Colonic mucosa (tissue), 4 donors: ENCODE data around the gene UPK1B. TPM values are rescaled to one million over a fixed set of nuclear protein-coding genes. Genes with fewer than 3 reads are reported as not detected.
A peak's percentile ranks its signal among the peaks of the same experiment; 100 is the strongest.

ENCODE experiments used
- DNase-seq: peaks from one replicate; pipeline ENCODE4 v3.0.0-alpha.2; 2020
- H3K27ac ChIP-seq: fragments of 200-600 bp; one replicate; pipeline ENCODE4 v1.8.0; 2021
- H3K27me3 ChIP-seq: fragments of 200-600 bp; one replicate; pipeline ENCODE4 v1.8.0; 2021
- H3K36me3 ChIP-seq: fragments of 200-600 bp; one replicate; pipeline ENCODE4 v1.8.0; 2021
- H3K4me1 ChIP-seq: fragments of 200-600 bp; one replicate; pipeline ENCODE4 v1.8.0; 2021; ENCODE audit warnings: mild to moderate bottlenecking
- H3K4me3 ChIP-seq: fragments of 200-600 bp; one replicate; pipeline ENCODE4 v1.8.0; 2021
- H3K9ac ChIP-seq, 2 donors: one replicate each; pipeline ENCODE4 v1.7.0; 2013; ENCODE audit warnings: control low read depth in 2 of 2, low read depth in 2 of 2, low read length in 2 of 2
- H3K9me3 ChIP-seq: fragments of 200-600 bp; one replicate; pipeline ENCODE4 v1.8.0; 2021
- CTCF ChIP-seq: fragments of 200-600 bp; IDR thresholded peaks from one replicate; pipeline ENCODE4 v1.8.0; 2022; ENCODE audit warnings: antibody characterized with exemption, mild to moderate bottlenecking
- intact Hi-C: fragments of 100-400 bp; cut with DNase I; formaldehyde crosslinking; loops from one replicate; pipeline ENCODE4 v1.14.1; 2022
- total RNA-seq, 2 donors: library from RNA; stranded (reverse); fragmentation: NEBNext Ultra II Directional in 1 of 2; extraction: Animal tissue kit (Norgen Biotek cat#: 25700) in 1 of 2; gene quantifications; one replicate each; pipeline ENCODE4 v1.2.1, GENCODE V29; 2021
- donor health status: healthy.
- donor health status: DM: no; HTN: no; CAD: no.
- donor health status: DM: no; HTN: no; CAD: no.

The UPK1B gene
- total RNA-seq, 2 donors from 2014 or later: not detected

DNA sequence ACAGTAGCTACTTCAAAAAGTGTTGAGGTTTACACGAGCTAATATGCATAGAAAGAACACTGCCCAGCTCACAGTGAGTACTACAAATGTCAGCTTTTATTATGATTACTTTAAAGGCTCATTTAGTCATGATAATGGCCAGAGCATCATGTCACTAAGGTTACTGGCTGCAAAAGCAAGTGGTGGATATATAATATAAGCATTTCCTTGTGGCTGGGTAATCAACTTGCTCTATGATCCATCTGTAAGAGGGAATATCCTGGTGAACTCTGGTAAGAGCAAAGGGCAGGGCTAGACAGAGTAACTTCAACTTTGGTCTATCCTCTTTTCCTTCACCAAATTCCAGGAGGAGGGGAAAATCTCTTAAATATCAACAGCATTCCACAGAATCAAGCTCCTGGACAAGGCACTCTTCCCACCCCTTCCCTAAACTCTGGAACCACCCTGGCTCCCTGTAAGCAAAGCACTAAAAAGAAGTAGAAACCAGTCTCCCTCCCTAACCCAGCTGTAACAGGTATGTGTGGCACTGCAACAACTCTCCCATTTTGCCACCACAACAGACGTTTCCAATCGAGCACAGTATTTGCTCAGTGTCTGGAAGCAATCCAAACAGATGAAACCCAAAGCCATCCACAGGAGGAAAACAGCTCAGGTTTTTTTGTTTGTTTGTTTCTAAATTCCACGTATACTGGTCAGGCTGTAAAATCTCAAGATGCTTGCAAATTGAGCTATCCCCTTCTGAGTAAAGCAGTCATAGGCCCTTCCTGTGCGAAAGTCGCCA is 53.9 kb downstream of the UPK1B start:
- H3K36me3 ChIP-seq: peaks cover 4% of the 10 kb centered on the region
- peak overlapping the region; percentile 77 for H3K27ac ChIP-seq
- H3K27me3 ChIP-seq: no peaks in the 10 kb centered on the region
- peaks cover 5% of the 10 kb centered on the region for H3K4me1 ChIP-seq
- H3K9ac ChIP-seq: peak overlapping the region in 1 of 2 donors; percentile 3
- no peak for TF ChIP-seq CTCF
- no peak overlapping the region for H3K4me3 ChIP-seq
- no peak for DNase-seq
- no peaks in the 10 kb centered on the region for H3K9me3 ChIP-seq
- intact Hi-C loops: no loop called here

DNA sequence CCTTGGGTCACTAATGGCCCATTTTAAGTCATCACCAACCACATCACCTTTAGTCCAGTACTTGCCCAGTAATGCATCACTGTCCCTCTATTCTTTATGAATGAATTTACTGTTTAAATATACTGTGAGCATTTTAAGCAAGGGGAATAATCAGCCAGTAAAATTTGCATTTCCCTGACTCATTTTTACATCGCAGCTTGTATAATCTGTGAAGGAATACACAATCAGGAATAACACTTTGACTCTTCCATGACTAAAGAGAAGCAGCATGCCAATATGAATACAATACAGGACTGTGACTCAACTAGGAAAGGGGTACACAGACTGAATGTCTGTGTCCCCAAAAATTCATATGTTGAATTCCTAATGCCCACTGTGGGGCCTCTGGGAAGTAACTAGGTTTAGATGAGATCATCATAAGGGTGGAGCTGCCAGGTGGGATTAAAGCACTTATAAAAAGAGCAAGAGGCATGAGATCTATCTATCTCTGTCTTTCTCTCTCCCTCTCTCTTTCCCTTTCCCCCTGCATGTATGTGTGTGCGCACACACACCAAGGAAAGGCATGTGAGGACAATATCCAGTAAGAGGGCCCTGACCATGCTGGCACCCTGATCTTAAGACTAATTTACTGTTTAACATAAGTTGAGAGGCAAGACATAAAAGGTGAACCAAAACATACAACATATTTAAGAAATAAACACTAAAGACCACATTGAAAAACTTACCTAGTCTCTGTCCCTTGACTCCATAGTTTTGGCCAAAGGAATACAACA is 55.2 kb downstream of the UPK1B start:
- Histone ChIP-seq H3K4me1 (peaks cover 5% of the 10 kb centered on the region), H3K9me3 (no peaks in the 10 kb centered on the region), H3K36me3 (peaks cover 4% of the 10 kb centered on the region), H3K4me3 (no peak overlapping the region), H3K27ac (peak overlapping the region; percentile 77), H3K27me3 (no peaks in the 10 kb centered on the region), H3K9ac (peak overlapping the region in 1 of 2 donors; percentile 3)
- TF ChIP-seq CTCF: no peak
- intact Hi-C loops: no loop called here
- no peak for DNase-seq

DNA sequence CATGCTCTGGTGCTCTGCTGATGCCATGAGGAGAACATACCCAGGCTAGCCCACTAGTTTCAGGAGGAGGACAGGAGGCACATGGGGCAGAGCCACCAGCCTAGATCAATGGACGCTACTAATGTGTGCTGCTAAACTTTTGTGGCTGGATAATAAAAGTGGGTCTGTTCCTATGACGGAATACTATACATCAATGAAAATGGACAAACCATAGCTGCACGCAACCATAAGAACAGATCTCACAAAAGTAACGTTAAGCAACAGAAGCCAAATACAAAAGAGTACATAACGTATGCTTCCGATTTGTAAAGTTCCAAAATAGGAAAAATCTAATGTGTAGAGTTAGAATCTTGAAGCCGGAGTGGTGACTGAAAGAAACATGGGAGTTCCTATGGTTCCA is 55.8 kb downstream of the UPK1B start:
- no peak overlapping the region for H3K9ac ChIP-seq
- TF ChIP-seq CTCF: no peak
- no peaks in the 10 kb centered on the region for H3K27me3 ChIP-seq
- no peaks in the 10 kb centered on the region for H3K9me3 ChIP-seq
- peak overlapping the region; percentile 77 for H3K27ac ChIP-seq
- peaks cover 4% of the 10 kb centered on the region for H3K36me3 ChIP-seq
- no peak overlapping the region for H3K4me3 ChIP-seq
- peaks cover 5% of the 10 kb centered on the region for H3K4me1 ChIP-seq
- no peak for DNase-seq
- intact Hi-C loops: no loop called here

GRCh38 chr3:119230071-119230470 is 56.7 kb downstream of the UPK1B start:
- H3K27me3 ChIP-seq: no peaks in the 10 kb centered on the region
- intact Hi-C loops: no loop called here

GRCh38 chr3:119230745-119231144 is 57.3 kb downstream of the UPK1B start:
- Histone ChIP-seq H3K9me3 (no peaks in the 10 kb centered on the region), H3K9ac (no peak overlapping the region), H3K36me3 (peaks cover 4% of the 10 kb centered on the region), H3K4me3 (no peak overlapping the region), H3K27me3 (no peaks in the 10 kb centered on the region), H3K27ac (no peak overlapping the region), H3K4me1 (peaks cover 5% of the 10 kb centered on the region)
- no peak for TF ChIP-seq CTCF
- no peak for DNase-seq
- intact Hi-C loops: no loop called here

More at GRCh38 chr3:119230071-119230470, 56.7 kb downstream of the UPK1B start:
- Histone ChIP-seq H3K36me3 (peaks cover 4% of the 10 kb centered on the region), H3K9ac (no peak overlapping the region), H3K27ac (no peak overlapping the region), H3K4me3 (no peak overlapping the region), H3K4me1 (peaks cover 5% of the 10 kb centered on the region), H3K9me3 (no peaks in the 10 kb centered on the region)
- DNase-seq: no peak
- TF ChIP-seq CTCF: no peak
